HG03565 (cell line): Measurements from ENCODE around the gene ELF4.

Experiments
- ATAC-seq: cut with Tn5 transposase; IDR thresholded peaks from one replicate; pipeline ENCODE4 v1.9.1; 2021; ENCODE audit warnings: mild to moderate bottlenecking, moderate library complexity; ENCODE audit not compliant: unreplicated experiment

The ELF4 gene

DNA sequence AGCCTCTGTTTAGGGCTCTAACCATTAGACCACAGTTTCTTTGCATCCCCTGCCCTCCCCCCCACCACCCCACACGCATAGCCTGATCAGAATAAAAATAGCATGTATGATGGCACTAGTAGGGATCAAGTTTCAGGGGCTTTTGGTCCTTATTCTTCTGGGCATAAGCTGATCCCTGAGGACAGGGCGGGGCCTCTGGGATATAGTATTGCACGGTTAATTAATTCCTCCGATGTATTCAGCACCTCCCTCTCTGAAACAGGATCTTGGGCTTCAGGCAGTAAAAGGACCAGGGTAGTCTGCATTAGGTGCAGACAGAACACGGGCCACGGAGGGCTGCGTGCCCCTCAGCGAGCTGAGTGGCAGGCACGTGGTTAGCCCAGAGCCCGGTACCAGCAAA is 57.1 kb downstream of the ELF4 start:
- no peak for ATAC-seq

DNA sequence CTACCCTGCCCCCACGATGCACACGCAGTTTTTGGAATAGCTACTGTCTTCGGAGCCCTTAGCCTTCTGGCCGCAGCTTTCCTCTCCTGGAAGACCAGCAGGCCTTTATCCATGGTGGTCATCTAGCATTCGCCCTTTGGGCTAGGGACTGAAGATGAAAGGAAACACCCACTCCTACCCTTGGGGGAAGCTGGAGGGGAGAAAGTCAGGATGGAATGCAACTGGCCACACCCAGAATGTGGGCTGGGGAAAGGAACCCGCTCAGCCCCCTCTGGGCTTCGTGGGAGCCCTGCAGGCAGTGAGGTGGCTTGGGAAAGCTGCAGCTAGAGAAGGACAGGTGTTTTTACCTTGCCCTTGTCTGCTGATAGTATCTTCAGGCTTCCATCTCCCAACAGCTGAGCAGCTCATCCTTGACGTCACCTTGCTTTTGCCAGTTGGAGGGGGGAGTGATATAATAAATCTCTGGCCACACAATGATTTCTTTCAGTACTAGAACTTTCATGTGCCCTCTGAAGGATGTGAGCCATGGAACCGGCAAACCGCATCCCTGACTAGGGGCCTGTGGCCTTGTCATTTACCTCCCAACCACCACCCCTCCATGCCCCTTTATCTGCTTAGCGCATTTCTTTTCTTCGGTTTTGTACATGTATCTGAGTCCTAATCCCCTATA is 59.0 kb downstream of the ELF4 start:
- no peak for ATAC-seq

DNA sequence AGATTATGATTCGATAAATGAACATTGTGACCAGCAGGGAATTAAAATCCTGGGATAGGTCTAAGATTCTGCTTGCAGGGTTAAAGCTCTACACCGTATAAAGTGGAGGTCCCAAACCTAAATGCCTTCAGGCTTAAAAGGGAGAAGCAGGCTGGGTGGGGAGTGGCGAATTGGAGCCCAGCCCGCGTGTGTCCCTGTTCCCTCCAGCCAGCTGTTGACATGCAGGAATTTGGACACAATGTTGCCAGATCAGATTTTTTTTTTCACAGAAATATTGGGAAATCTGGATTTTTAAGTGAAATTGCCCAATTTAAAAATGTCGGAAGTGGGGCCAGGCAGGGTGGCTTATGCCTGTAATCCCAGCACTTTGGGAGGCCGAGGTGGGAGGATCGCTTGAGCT is 60.5 kb downstream of the ELF4 start:
- no peak for ATAC-seq

GRCh38 chrX:130048686-130049222 is 61.5 kb downstream of the ELF4 start:
- no peak for ATAC-seq

DNA sequence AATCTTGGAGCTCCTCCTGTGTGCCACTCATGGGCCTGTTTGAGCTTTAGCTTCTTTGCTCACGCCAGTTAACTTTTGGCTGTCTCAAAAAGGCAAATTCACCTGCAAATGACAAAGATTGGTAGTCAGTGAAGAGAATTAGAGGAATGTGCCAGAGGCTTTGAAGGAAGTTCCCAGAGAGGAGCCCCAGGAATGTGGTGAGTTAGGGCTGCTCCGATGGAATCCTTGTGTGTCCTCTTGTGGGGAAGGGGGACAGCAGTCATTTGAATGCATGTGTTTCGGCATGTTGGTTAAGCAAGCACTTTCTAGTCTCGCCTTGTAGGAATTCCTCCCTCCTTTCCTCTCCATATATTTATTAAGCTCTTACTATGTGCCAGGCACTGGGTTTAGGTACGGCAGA is 62.9 kb downstream of the ELF4 start:
- no peak for ATAC-seq

DNA sequence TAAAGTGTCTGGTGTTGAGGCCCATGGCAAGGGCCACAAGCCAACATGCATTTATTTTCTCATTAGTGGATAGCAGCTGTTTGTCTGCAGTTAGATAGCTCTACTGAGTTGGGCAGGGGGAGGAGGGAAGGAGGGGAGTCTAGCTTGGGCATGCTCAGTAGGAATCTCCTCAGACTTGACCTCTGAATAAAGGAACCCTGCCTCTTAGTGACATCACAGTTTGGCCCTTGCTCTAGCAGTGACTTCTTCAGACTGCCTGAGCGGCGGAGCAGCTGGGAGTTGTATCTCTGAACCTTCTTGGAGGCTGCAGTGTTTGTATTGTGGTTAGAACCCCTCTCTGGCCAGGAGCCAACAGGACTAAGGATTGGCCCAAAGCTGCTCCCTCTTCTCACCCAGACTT is 70.5 kb downstream of the ELF4 start:
- ATAC-seq = no peak

DNA sequence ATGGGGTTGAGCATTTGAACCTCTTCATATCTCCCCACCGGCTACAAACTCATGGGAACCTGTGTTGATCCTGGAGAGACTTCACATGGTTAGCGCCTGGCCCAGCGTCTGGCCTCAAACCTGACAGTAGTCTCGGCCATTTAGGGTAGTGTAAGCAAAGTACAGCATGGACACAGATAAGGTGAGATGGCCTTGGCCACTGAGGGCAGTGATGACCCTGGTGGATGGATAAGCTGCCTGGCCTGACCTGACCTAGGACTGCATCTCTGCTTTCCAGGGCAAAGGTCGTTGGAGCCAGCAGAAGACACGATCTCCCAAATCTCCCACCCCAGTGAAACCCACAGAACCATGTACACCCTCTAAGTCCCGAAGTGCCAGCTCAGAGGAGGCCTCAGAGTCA is 76.1 kb downstream of the ELF4 start:
- no peak for ATAC-seq

DNA sequence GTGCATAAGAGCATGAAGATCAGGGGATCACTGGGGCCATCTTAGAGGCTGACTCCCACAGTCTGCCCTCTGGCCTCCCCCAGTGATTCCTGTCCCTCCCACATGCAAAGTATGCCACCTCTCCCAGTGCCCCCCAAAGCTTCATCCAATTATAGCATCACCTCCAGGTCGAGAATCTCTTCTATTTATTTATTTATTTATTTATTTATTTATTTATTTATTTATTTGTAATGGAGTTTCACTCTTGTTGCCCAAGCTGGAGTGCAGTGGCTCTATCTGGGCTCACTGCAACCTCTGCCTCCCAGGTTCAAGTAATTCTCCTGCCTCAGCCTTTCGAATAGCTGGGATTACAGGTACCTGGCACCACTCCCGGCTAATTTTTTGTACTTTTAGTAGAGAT is 77.7 kb downstream of the ELF4 start:
- no peak for ATAC-seq

DNA sequence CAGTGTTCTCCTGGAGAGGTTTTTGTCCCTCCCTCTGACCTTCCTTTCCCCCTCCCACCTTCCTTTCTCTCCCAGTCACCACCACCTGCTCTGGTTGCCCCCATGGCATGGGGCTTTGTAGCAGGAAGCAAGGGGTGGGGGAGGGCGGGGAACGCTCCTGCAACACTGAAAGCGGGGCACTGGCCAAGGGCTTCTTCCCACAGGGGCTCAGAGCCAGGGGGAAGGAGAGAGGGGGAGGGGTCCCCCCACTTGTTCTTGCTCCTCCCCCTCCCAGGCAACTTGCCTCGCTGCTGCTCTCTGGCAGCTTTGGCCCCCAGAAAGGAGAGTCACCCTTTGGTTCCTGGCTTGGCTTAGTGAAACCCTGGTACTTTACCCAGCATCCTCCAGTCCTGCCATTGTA is 79.5 kb downstream of the ELF4 start:
- ATAC-seq = no peak

DNA sequence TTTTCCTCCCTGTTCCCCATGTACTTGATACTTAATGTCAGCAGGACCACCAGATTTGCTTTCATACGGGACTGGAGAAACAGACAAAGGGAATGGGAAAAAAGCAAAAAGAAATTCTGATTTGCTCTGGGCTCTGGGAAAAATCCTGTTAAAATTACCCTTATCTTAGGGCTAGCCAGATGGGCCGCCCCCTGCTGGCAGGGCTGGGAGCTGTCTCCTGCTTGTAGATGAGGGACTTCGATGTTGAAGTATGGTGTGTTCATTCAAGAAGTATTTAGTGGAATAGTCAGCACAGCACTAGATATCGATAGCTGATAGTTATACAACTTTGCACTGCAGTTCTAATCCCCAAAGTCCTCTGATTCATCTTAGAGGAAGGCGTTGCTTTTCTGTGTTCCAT is 82.1 kb downstream of the ELF4 start:
- no peak for ATAC-seq

DNA sequence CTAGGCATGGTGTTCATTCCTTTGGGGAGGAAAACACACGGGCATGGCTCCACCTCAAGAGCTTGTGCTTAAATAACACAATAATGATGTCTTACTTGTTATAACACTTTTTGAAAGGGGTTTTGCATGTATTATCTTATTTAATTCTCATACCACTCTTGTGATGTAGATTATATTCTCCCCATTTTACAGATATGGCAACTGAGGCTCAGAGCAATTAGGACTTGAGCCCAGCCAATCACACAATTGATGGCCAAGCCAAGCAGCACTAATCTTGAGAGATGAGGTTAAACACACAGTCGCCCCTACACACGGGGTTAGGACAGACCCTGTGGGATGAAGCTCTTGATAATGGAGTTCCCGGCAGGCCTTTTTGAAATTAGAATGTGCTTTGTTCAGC is 82.7 kb downstream of the ELF4 start:
- no peak for ATAC-seq

- no peak for ATAC-seq
These were observed 85.0 kb downstream of the ELF4 start for GRCh38 chrX:130025256-130025655.

DNA sequence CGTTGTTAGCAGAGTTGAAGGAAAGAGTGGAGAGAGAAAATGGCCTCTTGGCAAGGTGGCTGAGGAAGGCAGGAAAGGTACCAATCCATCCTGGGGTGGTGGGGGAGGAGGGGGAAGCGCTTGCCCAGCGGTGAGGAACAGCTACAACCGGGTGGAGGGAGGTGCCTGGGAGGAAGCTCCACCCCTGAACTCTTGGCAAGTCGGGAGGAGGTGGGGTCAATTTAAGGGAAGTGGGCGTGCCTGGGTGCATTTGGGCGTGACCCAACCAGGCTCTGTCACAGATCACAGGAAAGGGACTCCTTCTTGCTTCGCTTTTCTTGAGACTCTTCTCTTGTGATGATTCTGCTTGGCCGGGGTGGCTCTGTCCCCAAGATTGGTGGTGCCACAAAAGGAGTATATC is 86.2 kb downstream of the ELF4 start:
- peak; percentile 98 for ATAC-seq

GRCh38 chrX:130020661-130021324 is 89.5 kb downstream of the ELF4 start:
- no peak for ATAC-seq

GRCh38 chrX:130018143-130018542 is 92.2 kb downstream of the ELF4 start:
- no peak for ATAC-seq

GRCh38 chrX:130015181-130015580 is 95.1 kb downstream of the ELF4 start:
- ATAC-seq = no peak
